Amniotic stem cell (primary cell): ENCODE data around the gene CCL27.
"Not testable (repeated sequence)": the region's sequence is repeated elsewhere in the genome, so short reads cannot be mapped to it uniquely, and the experiment has no call there.

Experiments
- DNase-seq: peaks from one replicate; lab custom pipeline; 2025; lab: John Stamatoyannopoulos, UW

Gene CCL27

DNA sequence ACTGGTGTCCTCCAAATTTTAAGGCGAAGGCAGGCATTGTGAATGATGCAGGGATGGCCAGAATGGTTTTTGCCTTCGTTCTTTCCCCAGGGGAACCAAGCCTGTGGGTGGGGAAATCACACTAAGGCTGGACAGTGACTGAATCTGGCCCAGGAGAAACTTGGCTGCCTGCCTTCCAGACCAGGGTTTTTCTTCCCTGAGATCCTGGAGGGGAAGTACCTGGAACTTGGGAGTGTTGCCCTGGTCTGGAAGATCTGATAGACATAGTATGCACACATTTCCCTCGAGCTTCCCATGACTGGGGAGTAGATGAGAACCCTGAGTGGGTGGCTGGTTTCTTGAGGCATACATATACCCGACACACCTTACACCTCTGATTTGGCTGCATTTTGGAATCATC lies 11.1 kb downstream of the CCL27 start:
- DNase-seq, result no peak

- DNase-seq, result no peak
Measured at GRCh38 chr9:34650816-34651215, 11.6 kb downstream of the CCL27 start.

DNA sequence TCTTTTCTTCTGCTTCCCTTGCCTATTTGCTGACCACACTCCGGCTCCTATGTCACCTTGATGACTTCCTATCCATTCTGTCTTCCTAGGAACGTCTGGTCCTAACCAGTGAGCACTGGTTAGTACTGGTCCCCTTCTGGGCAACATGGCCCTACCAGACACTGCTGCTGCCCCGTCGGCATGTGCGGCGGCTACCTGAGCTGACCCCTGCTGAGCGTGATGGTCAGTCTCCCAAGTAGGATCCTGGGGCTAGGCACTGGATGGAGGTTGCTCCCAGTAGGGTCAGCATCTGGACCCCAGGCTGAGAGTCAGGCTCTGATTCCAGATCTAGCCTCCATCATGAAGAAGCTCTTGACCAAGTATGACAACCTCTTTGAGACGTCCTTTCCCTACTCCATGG lies 13.8 kb downstream of the CCL27 start:
- no peak for DNase-seq

- DNase-seq, result no peak
Measured at GRCh38 chr9:34647651-34648050, 14.8 kb downstream of the CCL27 start.

- no peak for DNase-seq
Measured at GRCh38 chr9:34647084-34647403, 15.4 kb downstream of the CCL27 start.

DNA sequence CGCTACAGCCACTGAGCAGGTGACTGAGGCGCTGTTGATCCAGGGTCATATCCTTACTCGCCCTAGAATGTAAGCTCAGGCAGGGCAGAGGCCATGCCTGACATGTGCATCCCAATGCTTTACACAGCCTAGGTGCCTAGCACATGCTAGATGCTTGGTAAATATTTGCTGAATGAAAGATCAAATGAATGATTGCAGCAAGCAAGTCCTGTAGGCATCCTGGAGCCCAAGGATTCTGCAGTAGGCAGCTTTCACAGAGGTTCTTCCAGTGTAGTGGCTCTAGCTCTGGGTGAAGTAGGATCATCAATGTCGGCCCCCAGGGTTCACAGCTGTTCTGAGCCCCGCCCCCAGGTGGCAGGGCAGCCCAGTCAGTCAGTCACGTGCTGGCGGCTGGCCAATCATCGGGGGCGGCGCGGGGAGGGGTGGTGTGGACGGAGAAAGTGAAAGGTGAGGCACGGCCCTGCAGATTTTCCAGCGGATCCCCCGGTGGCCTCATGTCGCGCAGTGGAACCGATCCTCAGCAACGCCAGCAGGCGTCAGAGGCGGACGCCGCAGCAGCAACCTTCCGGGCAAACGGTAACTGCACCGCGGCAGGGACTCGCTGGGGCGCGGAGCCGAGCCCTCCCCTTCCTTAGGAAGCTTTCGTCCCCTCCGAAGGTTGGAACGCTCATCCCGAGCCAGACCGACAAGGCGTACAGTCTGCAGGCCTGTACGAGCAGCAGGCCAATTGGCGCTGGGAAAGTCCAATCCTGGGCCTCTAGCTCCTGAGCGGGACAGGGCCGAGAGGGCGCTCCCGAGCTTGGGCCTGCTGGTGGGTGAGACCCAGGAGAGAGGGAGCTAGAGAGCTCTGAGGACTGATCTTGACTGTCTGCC lies 16.0 kb downstream of the CCL27 start, which contains the start of gene GALT:
Gene GALT, plus strand, starts transcription at position 465 of the 873 bp plus-strand sequence. Its CDS starts 30 bp downstream, at position 495.
- peak; percentile 64 for DNase-seq

GRCh38 chr9:34644766-34645314 lies 17.6 kb downstream of the CCL27 start:
- no peak for DNase-seq

DNA sequence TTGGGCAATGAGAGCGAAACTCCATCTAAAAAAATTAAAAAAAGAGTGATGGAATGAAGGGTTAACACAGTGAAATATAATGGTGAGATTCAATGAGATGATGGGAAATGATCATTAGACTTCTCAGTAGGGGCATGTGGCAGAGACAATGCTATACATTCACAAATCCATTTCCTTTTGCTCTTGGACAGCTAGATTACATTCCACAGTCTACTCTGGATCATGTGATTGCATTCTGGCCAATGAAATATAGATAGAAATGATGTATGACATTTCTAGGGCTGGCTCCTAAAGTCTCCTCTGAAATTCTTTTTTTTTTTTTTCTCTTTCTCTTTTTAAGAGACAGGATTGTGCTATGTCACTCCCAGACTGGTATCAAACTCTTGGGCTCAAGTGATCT lies 19.8 kb downstream of the CCL27 start:
- DNase-seq, result no peak

DNA sequence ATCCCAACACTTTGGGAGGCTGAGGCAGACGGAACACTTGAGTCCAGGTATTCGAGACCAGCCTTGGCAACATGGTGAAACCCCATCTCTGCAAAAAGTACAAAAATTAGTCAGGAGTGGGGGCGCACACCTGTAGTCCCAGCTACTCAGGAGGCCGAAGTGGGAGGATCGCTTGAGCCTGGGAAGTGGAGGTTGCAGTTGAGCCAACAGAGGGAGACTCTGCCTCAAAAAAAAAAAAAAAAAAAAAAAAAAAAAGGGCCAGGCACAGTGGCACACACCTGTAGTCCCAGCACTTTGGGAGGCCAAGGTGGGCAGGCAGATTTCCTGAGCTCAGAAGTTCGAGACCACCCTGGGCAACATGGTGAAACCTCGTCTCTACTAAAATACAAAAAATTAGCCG lies 23.1 kb downstream of the CCL27 start:
- DNase-seq, result not testable (repeated sequence)

GRCh38 chr9:34638138-34638445 lies 24.4 kb downstream of the CCL27 start:
- no peak for DNase-seq

DNA sequence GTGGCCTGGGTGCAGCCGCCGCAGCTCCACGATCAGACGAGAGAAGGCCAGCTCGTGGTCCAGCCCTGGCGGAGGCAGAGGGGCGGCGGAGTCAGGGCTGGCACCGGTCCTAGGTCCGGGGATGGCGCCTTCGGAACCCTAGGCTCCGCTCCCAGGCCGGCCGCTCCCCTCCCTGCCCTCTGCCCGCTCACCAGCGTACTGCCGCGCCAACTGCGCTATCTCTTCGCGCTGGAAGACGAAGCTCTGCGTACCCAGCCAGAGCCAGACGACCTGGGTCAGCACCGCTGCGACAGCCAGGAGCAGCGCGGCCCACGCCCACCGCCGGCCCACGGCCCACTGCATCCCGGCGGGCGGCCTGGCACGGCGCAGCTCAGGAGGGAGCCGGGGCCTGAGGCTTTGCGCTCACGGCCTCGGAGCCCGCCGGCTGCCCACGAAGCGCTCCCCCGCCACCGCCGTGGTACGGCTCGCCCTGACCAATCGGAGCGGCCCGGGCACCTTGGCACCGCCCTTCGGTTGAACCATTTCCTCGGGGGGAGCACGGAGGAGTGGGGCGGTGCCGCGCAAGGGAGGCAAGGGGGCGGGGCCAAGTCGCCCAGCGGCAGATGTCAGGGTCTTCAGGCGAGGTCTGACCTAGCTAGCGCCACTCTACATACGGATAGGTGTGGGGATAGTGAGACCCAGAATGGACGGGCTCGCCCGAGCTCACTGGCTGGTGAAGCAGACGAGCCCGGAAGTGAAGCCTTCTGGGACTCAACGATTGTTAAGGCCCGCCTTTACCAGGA lies 24.9 kb downstream of the CCL27 start, which contains the start of gene SIGMAR1:
Gene SIGMAR1, minus strand, starts transcription at position 432 of the 782 bp plus-strand sequence. Its CDS starts 90 bp downstream, at position 342.
- peak; percentile 66 for DNase-seq

- DNase-seq, result no peak
Measured at GRCh38 chr9:34636791-34637355, 25.6 kb downstream of the CCL27 start.

DNA sequence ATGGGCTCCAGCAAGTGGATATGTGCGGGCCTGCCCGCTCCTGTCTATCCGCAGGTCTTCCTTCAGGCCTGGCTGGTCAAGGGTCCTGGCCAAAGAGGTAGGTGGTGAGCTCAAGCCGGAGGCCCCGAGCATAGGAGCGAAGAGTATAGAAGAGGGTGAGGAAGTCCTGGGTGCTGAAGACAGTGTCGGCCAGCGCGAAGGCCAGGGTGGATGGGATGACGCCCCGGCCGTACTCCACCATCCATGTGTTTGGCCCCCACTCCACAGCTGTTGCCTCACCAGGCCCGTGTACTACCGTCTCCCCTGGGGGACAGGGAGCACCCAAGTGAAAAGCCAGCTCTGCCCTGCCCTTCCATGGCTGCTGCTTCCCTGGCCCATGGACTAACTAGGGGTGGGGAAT lies 26.9 kb downstream of the CCL27 start:
- no peak for DNase-seq

GRCh38 chr9:34634551-34635248 lies 27.8 kb downstream of the CCL27 start:
- no peak for DNase-seq

DNA sequence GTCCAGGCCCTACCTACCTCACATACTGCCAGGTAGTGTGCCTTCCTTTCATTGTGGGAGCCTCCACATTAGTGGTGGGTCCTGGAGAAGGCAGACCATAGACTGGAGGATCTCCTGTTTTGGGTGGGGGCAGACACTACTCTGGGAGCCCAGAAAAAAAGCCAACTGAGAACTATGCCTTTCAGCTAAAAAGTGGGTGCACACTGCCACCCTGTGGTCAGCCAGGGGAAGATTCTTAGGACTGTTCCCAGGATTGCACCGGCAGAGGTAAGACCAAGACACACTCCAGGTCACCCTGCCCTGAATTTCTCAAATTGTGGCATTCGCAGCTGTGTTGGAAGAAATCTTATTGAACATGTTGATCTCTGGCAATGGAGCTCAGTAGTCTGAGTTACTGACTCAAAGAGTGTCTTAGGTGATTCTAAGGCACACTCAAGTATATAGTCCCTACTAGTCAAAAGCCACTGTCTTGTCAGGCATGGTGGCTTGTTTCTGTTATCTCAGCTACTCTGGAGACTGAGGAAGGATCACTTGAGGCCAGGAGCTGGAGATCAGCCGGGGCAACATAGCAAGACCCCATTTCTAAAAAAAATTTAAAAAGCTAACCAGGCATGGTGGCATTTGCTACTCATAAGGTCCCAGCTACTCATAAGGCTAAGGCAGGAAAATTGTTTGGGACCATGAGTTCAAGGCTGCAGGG lies 28.5 kb downstream of the CCL27 start:
- DNase-seq, result no peak

DNA sequence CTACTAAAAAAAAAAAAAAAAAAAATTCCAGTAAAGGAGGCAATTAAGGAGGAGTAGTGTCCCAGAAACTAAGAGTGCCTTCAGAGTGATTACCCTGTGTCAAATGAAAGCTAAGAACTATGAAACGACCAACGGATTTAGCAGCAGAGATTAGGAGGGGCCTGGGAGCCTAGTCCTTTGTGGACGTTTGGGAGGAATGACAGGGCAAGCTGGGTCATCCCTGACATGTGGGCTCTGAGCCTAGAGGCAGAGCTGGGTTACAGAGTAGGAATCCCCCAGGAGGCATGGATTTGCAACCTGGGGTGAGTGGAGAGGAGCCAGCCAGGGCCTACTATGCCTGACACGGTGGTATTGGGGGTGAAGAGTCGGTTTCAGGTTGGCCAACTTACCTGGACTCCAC lies 29.3 kb downstream of the CCL27 start:
- DNase-seq, result no peak

DNA sequence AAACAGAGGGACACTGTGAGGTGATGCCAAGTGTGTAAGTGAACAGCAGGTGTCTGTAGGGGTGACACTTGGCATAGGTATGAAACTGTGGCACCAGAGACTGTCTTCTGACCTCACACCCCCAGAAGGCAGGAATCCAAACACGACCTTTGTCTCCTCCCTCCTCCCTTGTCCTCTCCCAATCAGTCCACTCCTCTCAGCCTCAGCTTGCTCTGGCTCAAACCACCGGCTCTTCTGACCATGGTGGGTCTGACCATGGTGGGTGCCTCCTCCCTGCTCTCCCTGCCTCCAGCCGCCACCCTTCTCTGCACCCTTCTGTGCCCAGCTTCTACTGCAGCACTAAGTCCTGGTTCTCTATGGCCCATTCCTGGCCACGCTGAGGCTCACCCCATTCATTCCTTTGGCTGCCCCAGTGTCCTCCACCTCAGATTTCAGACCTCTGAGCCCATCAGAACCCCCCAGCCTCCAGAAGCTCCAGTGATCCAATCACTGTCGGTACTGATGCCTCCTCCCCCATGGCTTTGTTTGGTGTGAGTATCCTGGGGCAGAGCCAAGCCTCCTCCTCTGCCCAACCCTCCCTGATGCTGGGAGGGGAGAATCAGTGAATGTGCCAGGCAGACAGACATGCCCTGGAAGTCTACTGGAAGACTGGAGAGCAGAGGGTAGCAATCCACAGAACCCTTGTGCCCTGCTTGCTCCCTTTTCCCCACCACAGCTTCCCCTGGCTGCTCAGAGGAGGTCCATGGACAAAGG lies 31.9 kb downstream of the CCL27 start:
- no peak for DNase-seq

- DNase-seq, result no peak
Measured at GRCh38 chr9:34629491-34629808, 33.0 kb downstream of the CCL27 start.

- no peak for DNase-seq
Measured at GRCh38 chr9:34628656-34629490, 33.6 kb downstream of the CCL27 start, which contains the start of gene ARID3C. Gene ARID3C (minus strand): TSS chr9:34629066. CDS start chr9:34628014, 1,052 bp downstream.
